Measurements from ENCODE around the gene ABCD1. TPM values are rescaled to one million over a fixed set of nuclear protein-coding genes. Genes with fewer than 3 reads are reported as not detected.
"Not testable (repeated sequence)": the region's sequence is repeated elsewhere in the genome, so short reads cannot be mapped to it uniquely, and the experiment has no call there.

The ABCD1 gene
- total and polyA plus RNA-seq, 4 donors = 4.0 to 10.8 (median 7.6) TPM

GRCh38 chrX:153691032-153691827 lies 33.4 kb upstream of the ABCD1 start:
- not testable (repeated sequence) for DNase-seq (ENCODE audit: low spot score); H3K36me3 ChIP-seq (ENCODE audit: control insufficient read depth in 4 of 4, insufficient read depth in 3 of 4, low read depth in 1 of 4, low read length in 3 of 4); H3K4me3 ChIP-seq (ENCODE audit: low read depth in 1 of 3, low read length in 3 of 3); H3K27me3 ChIP-seq (ENCODE audit: control insufficient read depth in 4 of 4, insufficient read depth in 4 of 4, low read length in 3 of 4); H3K4me1 ChIP-seq (ENCODE audit: control insufficient read depth in 4 of 4, insufficient read depth in 4 of 4, low read length in 3 of 4); H3K9ac ChIP-seq (ENCODE audit: low read depth in 1 of 2, low read length in 2 of 2); H3K27ac ChIP-seq (ENCODE audit: low read depth in 1 of 2, low read length in 2 of 2); H3K9me3 ChIP-seq (ENCODE audit: control insufficient read depth in 4 of 4, low read length in 3 of 4)
- WGBS = 88% methylated on average over 21 of the region's 21 CpGs

GRCh38 chrX:153692003-153692402 lies 32.7 kb upstream of the ABCD1 start:
- Histone ChIP-seq H3K9ac (ENCODE audit: low read depth in 1 of 2, low read length in 2 of 2) (no peak overlapping the region), H3K9me3 (ENCODE audit: control insufficient read depth in 4 of 4, low read length in 3 of 4) (no peaks in the 10 kb centered on the region), H3K4me3 (ENCODE audit: low read depth in 1 of 3, low read length in 3 of 3) (no peak overlapping the region), H3K27me3 (ENCODE audit: control insufficient read depth in 4 of 4, insufficient read depth in 4 of 4, low read length in 3 of 4) (no peaks in the 10 kb centered on the region), H3K27ac (ENCODE audit: low read depth in 1 of 2, low read length in 2 of 2) (no peak overlapping the region), H3K36me3 (ENCODE audit: control insufficient read depth in 4 of 4, insufficient read depth in 3 of 4, low read depth in 1 of 4, low read length in 3 of 4) (no peaks in the 10 kb centered on the region), H3K4me1 (ENCODE audit: control insufficient read depth in 4 of 4, insufficient read depth in 4 of 4, low read length in 3 of 4) (peaks cover 0 to 2% (median 0%) of the 10 kb centered on the region in 4 donors)
- no peak for DNase-seq (ENCODE audit: low spot score)
- WGBS = 80% methylated on average over 4 of the region's 4 CpGs
- no peak for TF ChIP-seq YY1 (IDR thresholded peaks at IDR 0.05)
- TF ChIP-seq, protein P1, sequence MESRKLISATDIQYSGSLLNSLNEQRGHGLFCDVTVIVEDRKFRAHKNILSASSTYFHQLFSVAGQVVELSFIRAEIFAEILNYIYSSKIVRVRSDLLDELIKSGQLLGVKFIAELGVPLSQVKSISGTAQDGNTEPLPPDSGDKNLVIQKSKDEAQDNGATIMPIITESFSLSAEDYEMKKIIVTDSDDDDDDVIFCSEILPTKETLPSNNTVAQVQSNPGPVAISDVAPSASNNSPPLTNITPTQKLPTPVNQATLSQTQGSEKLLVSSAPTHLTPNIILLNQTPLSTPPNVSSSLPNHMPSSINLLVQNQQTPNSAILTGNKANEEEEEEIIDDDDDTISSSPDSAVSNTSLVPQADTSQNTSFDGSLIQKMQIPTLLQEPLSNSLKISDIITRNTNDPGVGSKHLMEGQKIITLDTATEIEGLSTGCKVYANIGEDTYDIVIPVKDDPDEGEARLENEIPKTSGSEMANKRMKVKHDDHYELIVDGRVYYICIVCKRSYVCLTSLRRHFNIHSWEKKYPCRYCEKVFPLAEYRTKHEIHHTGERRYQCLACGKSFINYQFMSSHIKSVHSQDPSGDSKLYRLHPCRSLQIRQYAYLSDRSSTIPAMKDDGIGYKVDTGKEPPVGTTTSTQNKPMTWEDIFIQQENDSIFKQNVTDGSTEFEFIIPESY (IDR thresholded peaks at IDR 0.05) = no peak
- no peak for TF ChIP-seq HNF4G (IDR thresholded peaks at IDR 0.05)
- no peak for TF ChIP-seq REST (IDR thresholded peaks at IDR 0.05)
- no peak for TF ChIP-seq FOXA1 (IDR thresholded peaks at IDR 0.05)

DNA sequence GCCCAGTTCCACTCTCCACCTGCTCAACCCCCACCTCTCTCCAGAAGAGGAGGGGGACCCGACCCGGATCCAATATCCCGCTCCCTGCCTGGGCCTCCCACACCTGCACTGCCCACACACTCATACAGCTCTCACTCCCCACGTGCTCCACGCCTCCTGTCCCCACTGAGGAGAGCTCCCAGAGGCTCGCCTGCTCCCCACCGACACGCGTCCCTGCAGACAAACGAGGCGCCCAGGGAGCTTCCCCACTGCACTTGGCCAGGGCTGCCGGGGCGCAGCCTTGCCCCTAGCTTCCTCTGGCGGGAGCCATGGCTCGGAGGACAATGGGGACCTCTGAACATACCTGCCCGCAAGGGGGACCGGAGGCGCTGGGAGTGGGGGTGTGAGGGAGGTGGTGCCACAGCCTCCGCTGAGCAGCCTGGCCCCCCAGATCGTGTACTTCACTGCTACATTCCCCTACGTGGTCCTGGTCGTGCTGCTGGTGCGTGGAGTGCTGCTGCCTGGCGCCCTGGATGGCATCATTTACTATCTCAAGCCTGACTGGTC lies 32.0 kb upstream of the ABCD1 start:
- Histone ChIP-seq H3K4me3 (ENCODE audit: low read depth in 1 of 3, low read length in 3 of 3) (no peak overlapping the region), H3K27ac (ENCODE audit: low read depth in 1 of 2, low read length in 2 of 2) (no peak overlapping the region), H3K27me3 (ENCODE audit: control insufficient read depth in 4 of 4, insufficient read depth in 4 of 4, low read length in 3 of 4) (no peaks in the 10 kb centered on the region), H3K36me3 (ENCODE audit: control insufficient read depth in 4 of 4, insufficient read depth in 3 of 4, low read depth in 1 of 4, low read length in 3 of 4) (no peaks in the 10 kb centered on the region), H3K4me1 (ENCODE audit: control insufficient read depth in 4 of 4, insufficient read depth in 4 of 4, low read length in 3 of 4) (no peaks in the 10 kb centered on the region), H3K9ac (ENCODE audit: low read depth in 1 of 2, low read length in 2 of 2) (no peak overlapping the region), H3K9me3 (ENCODE audit: control insufficient read depth in 4 of 4, low read length in 3 of 4) (no peaks in the 10 kb centered on the region)
- no peak for DNase-seq (ENCODE audit: low spot score)
- WGBS = 76% methylated on average over 24 of the region's 24 CpGs
- TF ChIP-seq RXRA (IDR thresholded peaks at IDR 0.05) (no peak), ATF3 (IDR thresholded peaks at IDR 0.05) (no peak), SP1 (IDR thresholded peaks at IDR 0.05) (no peak), HNF4G (IDR thresholded peaks at IDR 0.05) (no peak), GABPA (IDR thresholded peaks at IDR 0.05 in 1 of 2, conservative IDR thresholded peaks at IDR 0.05 in 1 of 2) (no peak), JUND (IDR thresholded peaks at IDR 0.05) (no peak), FOXA2 (IDR thresholded peaks at IDR 0.05) (no peak), REST (IDR thresholded peaks at IDR 0.05) (no peak)
- TF ChIP-seq, protein P1 (IDR thresholded peaks at IDR 0.05) = no peak

Data from liver (tissue), 9 donors.